NK-92 treated with Interleukin-12 subunit alpha and Interleukin-12 subunit beta, amount 100 ng/mL, for 24 hours (cell line): Measurements from ENCODE around the gene KRTAP5-4.
"Not testable (repeated sequence)": the region's sequence is repeated elsewhere in the genome, so short reads cannot be mapped to it uniquely, and the experiment has no call there.

Experiments used
- DNase-seq: peaks from one replicate; lab custom pipeline; 2025; lab: John Stamatoyannopoulos, UW

The KRTAP5-4 gene

DNA sequence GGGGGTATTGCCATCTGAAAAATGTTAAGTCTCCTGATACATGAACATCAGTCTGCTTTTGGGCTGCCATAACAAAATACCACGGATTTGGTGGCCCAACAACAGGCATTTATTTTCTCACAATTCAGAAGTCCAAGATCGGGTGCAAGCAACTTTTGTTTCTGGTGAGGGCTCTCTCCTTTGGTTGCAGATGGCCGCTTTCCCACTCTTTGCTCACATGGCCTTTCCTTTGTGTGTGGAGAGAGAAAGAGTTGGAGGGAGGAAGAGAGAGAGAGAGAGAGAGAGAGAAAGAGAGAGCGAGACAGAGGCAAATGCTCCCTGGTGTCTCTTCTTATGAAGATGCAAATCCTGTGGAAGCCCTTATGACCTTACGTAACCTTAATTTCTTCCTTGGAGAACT lies 21.3 kb downstream of the KRTAP5-4 start:
- DNase-seq: no peak

DNA sequence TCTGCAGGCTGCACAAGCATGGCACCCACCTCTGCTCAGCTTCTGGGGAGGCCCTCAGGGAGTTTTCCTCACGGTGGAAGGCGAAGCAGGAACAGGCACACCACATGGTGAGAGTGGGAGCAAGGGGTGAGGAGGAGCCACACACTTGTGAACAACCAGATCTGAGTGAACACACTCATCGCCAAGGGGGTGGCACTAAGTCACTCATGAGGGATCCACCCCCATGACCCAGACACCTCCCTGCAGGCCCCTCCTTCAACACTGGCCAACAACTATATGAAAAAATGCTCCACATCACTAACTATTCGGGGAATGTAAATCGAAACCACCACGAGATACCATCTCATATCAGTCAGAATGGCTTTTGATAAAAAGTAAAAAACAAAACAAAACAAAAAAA lies 23.1 kb downstream of the KRTAP5-4 start:
- DNase-seq: no peak

DNA sequence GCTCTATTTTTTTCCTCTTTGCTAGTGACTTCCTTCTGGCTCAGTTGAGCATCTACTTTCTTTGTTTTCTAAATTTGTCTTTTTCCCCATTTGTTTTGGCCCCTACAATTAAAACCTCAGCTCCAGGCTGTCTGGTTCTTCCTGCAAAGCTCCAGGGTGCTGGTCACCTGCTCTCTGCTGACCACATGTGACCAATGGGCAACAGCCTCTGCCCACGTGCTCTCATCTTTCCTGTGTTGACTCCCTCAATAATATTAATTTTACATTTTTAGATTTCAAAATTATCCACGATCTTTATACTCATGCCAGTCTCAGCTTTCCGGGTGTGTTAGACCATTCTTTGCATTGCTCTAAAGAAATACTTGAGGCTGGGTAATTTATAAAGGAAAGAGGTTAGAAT lies 23.5 kb downstream of the KRTAP5-4 start:
- not testable (repeated sequence) for DNase-seq

DNA sequence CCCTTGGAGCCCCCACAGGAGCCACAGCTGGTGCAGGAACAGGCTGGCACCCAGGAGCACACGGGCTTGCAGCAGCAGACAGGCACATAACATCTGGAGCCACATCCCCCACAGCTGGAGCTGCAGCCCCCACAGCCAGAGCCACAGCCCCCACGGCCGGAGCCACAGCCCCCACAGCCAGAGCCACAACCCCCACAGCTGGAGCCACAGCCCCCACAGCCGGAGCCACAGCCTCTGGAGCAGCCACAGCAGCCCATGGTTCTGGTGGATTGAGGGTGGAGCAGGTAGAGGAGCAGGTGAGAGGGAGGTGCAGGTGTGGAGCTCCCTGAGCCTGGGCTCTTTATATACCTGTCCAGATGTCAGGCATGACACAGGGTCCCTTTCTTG lies 24.0 kb downstream of the KRTAP5-4 start, which contains the start of gene KRTAP5-2:
Gene KRTAP5-2, minus strand, starts transcription at position 301 of the 387 bp plus-strand sequence. Its CDS starts 44 bp downstream, at position 257.
- no peak for DNase-seq

DNA sequence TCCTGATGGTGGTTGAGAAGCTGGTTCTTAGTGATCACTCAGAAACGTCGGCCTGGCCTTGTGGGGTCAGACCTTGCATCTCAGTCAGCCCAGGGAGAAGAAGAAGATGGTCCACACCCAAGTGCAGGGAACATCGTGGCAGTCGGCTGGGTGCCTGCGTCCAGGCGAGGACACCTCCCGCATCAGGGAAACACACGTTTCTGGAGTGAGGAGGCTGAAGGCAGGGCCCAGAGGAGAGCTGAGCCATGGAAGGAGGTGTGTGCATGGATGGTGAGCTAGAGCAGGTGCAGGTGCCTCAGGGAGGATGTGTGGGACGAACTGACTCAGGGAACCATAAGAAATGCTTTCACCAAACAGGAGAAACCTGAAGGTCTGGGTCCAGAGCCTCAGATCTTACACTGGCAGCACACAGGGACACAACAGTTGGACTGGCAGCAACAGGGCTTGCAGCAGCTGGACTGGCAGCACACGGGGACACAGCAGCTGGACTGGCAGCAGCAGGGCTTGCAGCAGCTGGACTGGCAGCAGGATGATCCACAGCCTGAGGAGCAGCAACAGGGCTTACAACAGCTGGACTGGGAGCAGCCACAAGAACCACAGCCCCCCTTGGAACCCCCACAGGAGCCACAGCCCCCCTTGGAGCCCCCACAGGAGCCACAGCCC lies 24.5 kb downstream of the KRTAP5-4 start:
- DNase-seq: no peak

DNA sequence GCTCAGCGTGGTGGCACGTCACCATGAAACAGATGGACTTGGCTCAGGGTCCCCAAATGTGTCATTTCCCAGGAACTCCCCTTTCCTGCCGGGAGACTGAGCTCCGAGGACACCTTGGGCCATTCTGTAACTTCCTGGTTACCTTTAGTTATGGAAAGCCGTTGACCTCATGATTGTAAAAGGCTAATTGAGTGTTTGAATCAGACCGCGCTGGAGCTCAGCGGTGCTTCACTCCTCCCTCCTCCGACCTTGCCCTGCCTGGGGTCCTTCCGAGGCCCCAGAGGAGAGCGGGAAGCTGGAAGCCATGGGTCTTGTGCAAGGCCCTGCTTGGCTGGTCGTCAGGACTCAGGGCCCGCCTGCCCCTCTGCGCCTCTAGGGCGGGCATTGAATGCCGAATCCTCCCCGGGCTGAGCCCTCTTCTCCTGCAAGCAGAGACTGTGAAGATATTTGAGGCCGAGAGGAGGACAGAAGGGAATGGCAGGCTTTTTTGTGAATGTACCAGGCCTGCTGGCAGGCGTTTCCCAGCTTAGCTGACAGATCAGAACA lies 25.3 kb downstream of the KRTAP5-4 start:
- DNase-seq: not testable (repeated sequence)

DNA sequence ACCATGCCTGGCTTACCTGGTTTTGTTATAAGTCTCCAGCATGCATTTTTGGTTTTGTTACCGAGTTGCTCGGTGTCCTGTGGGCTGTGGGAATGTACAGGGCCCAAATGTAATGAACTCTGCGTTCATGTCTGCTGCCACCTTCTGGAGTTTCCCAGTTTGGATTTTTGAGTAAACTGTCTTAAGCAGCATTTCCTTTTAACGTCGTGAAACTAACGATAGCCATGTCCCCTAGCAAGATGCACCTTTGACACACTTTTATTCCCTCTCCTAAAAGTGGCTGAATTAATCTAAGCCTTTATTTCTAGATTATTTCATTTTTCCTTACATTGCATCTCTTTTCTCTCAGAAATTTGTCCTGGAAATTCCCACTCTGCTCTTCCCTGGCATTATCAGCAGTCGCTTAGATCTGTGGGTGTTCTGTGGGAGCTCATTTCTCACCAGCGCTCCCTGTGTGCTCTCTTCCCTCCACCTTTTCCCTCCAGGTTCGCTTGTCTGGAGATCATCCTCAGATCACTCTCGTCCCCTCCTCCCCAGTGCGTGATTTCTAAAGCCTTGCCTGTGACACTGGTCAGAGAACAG lies 25.9 kb downstream of the KRTAP5-4 start:
- DNase-seq: not testable (repeated sequence)

DNA sequence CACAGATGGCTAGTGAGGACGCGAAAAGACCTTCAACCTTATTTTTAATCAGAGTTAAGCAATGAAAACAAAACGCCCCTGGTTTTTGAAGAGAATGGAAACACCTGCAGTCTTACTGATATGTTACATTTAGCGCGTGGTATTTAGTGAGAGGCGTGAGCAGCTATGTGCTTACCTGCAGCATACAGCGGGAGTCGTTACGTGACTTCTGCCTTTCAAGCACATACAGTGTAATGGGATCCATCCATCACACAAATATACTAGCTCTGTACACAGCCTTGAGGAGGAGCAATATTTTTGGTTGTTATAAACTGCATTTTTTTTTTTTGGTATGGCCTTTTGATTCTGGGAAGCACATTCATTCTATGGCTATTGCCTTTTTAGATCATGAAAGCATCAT lies 29.3 kb downstream of the KRTAP5-4 start:
- no peak for DNase-seq

DNA sequence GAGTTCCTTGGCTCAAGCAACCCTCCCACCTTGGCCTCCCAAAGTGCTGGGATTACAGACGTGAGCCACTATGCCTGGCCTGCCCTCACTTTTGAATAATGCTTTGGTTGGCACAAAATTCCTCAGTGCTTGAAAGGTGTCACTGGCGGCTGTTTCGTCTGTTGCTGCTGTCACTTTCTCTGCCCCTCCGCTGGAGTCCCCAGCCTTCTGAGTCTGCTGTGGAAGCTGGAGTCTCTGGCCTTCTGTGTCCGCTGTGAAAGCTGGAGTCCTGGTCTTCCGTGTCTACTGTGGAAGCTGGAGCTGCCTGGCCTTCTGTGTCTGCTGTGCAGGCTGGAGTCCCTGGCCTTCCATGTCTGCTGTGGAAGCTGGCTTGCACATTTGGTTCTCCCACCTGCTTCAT lies 31.9 kb downstream of the KRTAP5-4 start:
- no peak for DNase-seq

DNA sequence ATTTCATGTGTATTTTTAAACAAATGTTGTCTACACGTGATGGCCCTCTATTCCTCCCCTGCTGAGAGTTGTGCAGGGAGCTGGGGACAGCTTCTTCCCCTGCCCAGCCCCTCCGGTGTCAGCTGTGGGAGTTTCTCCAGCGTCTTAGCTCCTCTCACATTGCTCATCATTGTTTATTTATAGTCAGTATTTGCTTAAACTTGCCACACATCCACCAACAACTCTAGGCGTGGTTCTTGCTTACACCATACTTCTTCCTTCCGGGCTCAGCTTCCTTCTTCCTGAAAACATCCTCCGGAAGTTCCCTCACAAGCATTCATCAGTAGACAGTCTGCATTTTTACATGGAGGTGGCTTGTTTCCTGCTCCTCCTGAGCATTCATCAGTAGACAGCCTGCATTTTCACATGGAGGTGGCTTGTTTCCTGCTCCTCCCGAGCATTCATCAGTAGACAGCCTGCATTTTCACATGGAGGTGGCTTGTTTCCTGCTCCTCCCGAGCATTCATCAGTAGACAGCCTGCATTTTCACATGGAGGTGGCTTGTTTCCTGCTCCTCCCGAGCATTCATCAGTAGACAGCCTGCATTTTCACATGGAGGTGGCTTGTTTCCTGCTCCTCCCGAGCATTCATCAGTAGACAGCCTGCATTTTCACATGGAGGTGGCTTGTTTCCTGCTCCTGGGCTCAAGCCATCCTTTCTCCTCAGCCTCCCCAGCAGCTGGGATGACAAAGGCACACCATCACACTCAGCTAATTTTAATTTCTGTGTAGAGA lies 32.6 kb downstream of the KRTAP5-4 start:
- not testable (repeated sequence) for DNase-seq

DNA sequence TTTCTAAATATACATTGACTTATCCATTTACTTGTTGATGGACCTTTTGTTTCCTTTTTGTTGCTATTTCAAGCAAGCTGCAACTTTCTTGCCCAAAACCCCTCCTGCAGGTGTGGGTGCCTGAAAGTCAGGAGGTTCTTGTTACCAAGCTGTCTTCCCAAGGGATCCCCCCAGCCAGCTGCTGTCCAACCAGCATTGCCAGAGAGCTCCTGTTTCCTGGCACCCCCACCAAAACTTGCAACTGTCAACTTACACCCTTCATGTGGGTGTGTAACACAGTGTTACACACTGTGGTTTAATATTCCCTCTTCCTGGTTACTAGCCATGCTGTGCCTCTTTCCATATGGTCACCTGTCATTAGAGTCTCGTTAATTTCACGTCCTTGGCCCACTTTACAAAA lies 35.2 kb downstream of the KRTAP5-4 start:
- no peak for DNase-seq

DNA sequence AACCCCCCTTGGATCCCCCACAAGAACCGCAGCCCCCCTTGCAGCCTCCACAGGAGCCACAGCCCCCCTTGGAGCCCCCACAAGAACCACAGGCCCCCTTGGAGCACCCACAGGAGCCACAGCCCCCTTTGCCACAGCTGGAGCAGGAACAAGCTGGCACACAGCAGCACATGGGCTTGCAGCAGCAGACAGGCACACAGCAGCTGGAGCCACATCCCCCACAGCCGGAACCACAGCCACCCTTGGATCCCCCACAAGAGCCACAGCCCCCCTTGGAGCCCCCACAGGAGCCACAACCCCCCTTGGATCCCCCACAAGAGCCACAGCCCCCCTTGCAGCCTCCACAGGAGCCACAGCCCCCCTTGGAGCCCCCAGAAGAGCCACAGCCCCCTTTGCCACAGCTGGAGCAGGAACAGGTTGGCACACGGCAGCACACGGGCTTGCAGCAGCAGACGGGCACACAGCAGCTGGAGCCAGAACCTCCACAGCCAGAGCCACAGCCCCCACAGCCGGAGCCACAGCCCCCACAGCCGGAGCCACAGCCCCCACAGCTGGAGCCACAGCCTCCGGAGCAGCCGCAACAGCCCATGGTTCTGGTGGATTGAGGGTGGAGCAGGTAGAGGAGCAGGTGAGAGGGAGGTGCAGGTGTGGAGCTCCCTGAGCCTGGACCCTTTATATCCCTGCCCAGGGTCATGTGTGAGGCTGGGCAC lies 37.1 kb downstream of the KRTAP5-4 start, which contains the start of gene KRTAP5-1:
Gene KRTAP5-1, minus strand, starts transcription at position 623 of the 710 bp plus-strand sequence. Its CDS starts 34 bp downstream, at position 589.
- not testable (repeated sequence) for DNase-seq

DNA sequence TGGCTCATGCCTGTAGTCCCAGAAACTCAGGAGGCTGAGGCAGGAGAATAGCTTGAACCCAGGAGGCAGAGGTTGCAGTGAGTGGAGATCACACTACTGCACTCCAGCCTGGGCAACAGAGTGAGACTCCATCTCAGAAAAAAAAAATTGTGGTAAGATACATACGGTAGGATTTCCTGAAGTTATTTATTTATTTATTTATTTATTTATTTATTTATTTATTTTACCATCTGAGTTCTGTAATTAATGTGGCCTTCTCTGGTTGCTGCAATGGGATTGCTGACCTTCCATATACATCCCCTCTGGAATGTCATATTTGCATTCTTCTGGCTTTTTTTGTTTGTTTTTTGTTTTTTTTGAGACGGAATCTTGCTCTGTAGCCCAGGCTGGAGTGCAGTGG lies 39.0 kb downstream of the KRTAP5-4 start:
- not testable (repeated sequence) for DNase-seq

DNA sequence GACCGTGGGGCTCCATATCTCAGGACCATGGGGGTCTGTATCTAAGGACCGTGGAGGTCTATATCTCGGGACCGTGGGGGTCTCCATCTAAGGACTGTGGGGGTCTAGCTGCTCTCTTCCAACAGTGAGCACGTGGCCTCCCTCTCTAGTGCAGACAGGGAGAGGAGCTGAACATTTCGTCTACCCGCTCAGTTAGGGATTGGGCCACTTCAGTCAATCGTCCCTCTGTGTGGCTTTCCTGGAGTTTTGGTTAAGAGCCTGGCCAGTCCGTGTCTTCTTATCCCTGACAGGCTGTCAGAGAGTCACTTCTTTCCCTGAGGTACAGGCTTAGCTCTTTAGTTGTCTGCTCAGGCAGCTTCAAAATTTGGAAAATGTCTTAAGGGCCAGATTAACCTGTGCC lies 40.0 kb downstream of the KRTAP5-4 start:
- DNase-seq: no peak

DNA sequence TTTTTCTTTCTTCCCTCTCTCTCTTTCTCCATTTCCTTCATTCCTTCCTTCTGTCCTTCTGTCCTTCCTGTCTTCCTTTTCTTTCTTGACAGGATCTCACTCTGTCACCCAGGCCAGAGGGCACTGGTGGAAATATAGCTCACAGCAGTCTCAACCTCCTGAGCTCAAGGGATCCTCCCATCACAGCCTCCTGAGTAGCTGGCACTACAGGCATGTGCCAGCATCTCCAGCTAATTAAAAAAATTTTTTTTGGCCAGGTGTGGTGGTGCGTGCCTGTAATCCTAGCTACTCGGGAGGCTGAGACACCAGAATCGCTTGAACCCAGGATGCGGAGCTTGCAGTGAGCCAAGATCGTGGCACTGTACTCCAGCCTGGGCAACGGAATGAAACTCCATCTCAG lies 45.1 kb downstream of the KRTAP5-4 start:
- DNase-seq: no peak

DNA sequence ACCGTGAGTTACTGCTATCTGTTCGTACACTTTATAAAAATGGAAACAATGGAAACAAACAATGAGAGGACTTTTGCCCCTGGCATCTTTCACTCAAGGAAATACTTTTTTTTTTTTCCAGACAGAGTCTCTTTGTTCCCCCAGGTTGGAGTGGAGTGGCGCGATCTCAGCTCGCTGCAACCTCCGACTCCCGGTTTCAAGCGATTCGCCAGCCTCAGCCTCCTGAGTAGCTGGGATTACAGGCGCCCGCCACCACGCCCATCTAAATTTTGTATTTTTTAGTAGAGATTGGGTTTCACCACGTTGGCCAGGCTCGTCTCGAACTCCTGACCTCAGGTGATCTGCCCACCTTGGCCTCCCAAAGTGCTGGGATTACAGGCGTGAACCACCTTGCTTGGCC lies 46.2 kb downstream of the KRTAP5-4 start:
- DNase-seq: not testable (repeated sequence)

DNA sequence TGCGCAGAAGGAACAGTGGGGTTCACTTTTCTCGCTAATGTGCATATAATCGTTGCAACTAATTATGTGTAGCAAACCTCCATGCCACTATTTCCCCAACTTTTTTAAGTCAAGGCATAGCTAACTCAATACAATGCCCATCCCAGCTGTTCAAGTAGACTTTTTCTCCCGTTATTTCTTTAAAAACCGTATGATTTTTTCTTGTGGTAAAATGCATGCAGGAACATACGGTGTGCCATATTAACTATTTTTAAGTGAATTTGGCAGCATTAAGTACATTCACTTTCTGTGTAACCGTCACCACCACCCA lies 47.0 kb downstream of the KRTAP5-4 start:
- no peak for DNase-seq

DNA sequence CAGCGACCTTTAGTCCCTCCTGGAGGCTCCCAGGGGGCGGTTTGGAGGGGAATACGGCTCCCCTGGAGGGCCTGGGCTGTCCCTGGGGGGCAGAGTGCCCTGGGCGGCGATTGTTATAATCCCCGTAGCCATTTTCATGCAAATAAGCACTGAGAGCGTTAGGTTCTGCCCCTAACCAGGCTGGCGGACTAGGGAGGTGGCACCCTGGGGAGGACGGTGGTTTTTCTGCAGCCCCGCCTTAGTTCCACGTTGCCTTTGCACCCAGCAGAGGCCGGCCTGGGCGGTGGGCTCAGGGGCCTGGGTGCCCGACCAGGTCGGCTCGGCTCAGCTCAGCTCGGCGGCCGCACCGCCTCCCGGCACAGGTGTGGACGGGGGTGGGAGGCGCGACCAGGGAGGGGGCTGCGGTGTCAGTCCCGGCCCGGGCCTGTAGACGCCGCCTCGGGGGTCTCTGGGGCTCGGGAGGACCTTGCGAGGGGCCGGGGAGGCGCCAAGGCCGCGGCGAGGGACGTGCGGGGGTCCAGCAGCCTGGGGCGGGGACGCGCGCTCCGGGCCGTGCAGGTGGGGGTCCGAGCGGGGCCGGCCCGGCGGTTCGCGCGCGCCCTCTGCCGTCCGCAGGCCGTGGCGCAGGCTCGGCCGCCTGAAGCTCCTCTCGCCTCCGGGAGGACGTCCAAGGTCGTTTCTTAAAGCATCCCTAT lies 47.6 kb downstream of the KRTAP5-4 start:
- no peak for DNase-seq

DNA sequence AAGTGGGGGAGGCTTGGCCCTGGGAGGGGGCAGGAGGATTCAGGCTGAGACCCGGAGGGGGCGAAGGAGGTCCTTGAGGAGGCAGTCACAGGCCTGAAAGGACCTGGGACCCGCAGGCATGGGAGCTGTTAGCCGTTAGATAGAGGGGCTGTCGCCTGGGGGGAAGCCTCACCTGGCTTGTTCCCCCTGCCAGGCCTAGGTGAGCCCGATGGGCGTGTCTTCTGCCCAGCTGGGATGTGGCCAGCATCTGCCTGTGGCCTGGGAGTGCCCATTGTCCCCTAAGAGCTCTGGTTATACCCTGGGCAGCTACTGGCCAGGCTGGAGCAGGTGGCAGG lies 48.1 kb downstream of the KRTAP5-4 start:
- DNase-seq: no peak

DNA sequence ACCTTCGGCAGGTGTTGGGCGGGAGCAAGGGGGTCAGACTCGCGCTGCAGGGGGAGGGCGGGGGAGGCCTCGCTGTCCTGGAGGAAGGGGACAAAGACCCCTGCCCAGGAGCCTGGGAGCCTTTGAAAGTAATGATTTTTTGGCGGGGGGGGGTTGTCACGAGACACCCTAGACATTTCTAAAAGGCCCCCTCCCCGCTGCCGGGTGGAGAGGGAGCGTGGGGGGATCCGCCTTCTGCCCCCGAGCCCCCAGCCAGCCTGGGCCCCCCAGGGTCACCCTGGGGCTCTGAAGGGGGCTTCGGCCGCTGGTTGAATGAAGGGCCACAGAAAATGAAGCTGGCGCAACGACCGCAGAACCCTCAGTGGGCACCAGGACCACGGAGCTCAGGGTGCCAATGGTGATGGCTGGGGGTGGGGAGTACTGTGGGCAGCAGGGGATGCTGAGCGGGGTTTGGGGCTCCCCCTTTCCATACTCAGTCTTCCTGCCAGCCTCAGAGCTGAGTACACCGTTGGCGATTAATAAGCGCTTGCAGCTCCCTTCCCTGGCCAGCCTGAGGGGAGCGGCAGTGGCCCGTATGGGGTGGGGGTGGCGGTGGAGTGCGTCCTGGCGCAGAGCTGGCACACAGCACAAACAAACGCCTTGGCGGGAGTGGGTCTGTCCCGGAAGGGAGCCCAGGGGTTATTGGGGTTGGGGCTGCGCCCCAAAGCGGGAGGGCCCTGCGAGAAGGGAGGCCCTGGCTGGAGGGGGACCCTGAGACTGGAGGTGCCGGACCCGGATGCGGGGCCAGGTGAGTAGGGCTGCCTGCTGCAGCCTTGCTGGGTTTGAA lies 48.6 kb downstream of the KRTAP5-4 start:
- DNase-seq: no peak
